ENCODE data around the gene CCR6. TPM values are rescaled to one million over a fixed set of nuclear protein-coding genes. Genes with fewer than 3 reads are reported as not detected.

Gene CCR6
- total RNA-seq, result not detected in 2 replicates

GRCh38 chr6:167122827-167123657 lies at the start of gene CCR6:
CCR6 (plus strand) TSS chr6:167123096; CDS start chr6:167136135, 13,039 bp downstream.

GRCh38 chr6:167157863-167158262 lies 35.0 kb downstream of the CCR6 start, which contains the start of gene GPR31:
GPR31 (minus strand) TSS chr6:167157980; CDS start chr6:167157831, 149 bp downstream.

Other genes starting within 250 kb of the CCR6 start
- gene RNASET2, start 166.5 kb upstream of the CCR6 start, total RNA-seq, result 16.6 and 21.7 TPM in 2 replicates
- gene CEP43, start 123.7 kb upstream of the CCR6 start, total RNA-seq, result 12.6 and 13.3 TPM in 2 replicates
- gene GPR31, start 34.9 kb downstream of the CCR6 start, total RNA-seq, result not detected in 2 replicates
- not detected in 2 replicates for gene UNC93A, start 168.2 kb downstream of the CCR6 start, total RNA-seq
- gene TTLL2, start 202.0 kb downstream of the CCR6 start, total RNA-seq, result not detected in 2 replicates

Measured in hair follicle dermal papilla cell (primary cell).